Measurements from ENCODE around the gene MSRB3.

- TF ChIP-seq REST (IDR thresholded peaks at IDR 0.05; ENCODE audit: insufficient read depth in 1 of 2, low read depth in 2 of 2, low read length in 2 of 2) (no peak), POLR2AphosphoS5 (IDR thresholded peaks at IDR 0.05; ENCODE audit: low read depth, low read length) (no peak), TAF1 (IDR thresholded peaks at IDR 0.05; ENCODE audit: borderline replicate concordance, insufficient read depth, low read length) (no peak), SIN3A (IDR thresholded peaks at IDR 0.05; ENCODE audit: borderline replicate concordance, insufficient read depth, low read length) (no peak), FOXP2 (optimal IDR thresholded peaks at IDR 0.05; ENCODE audit: borderline replicate concordance, extremely low read depth, extremely low read length, insufficient read depth) (no peak)
These were observed 151.5 kb downstream of the MSRB3 start for GRCh38 chr12:65430006-65430405.
